H1 (cell line): ENCODE data around the gene C16orf95. TPM values are rescaled to one million over a fixed set of nuclear protein-coding genes. Genes with fewer than 3 reads are reported as not detected.

Experiments
- CTCF ChIA-PET: fragments of 300-600 bp; sonication (Branson Sonifier 250); formaldehyde crosslinking; loops from one replicate; lab custom pipeline; 2021; ENCODE audit not compliant: partially characterized antibody; lab: Charles Lee
- POLR2A ChIA-PET: fragments of 300-600 bp; sonication (Branson Sonifier 250); formaldehyde crosslinking; loops from one replicate; lab custom pipeline; 2021; ENCODE audit warnings: inconsistent platforms; ENCODE audit not compliant: partially characterized antibody; lab: Charles Lee
- DNase-seq, 2 experiments: peaks; one replicate each; pipeline versions ENCODE4 v3.0.0 to v3.0.0-alpha.2; 2010 to 2022; ENCODE audit warnings: low spot score in 2 of 2, low read depth in 1 of 2, mixed read lengths in 1 of 2
- FAIRE-seq: peaks from 2 replicates; lab custom pipeline; 2011; peaks lifted over from hg19 to GRCh38; lab: Jason Lieb, UNC
- H2AFZ ChIP-seq: 2 replicates; pipeline ENCODE4 v1.8.1; 2012; ENCODE audit warnings: low read length, inconsistent platforms
- H2AK5ac ChIP-seq: 2 replicates; pipeline ENCODE4 v1.6.1; 2013; ENCODE audit warnings: low read depth, low read length
- H2BK120ac ChIP-seq: replicated peaks from 2 replicates; pipeline ENCODE3; 2013; ENCODE audit warnings: low read depth, low read length, inconsistent platforms
- H2BK12ac ChIP-seq: 2 replicates; pipeline ENCODE4 v1.6.1; 2013; ENCODE audit warnings: low read depth, low read length
- H2BK15ac ChIP-seq: 2 replicates; pipeline ENCODE4 v1.6.1; 2013; ENCODE audit warnings: low read length
- H2BK20ac ChIP-seq: 2 replicates; pipeline ENCODE4 v1.6.1; 2013; ENCODE audit warnings: low read length
- H2BK5ac ChIP-seq: 2 replicates; pipeline ENCODE4 v1.6.1; 2013; ENCODE audit warnings: low read depth, low read length
- H3K14ac ChIP-seq: 2 replicates; pipeline ENCODE4 v1.6.1; 2013; ENCODE audit warnings: inconsistent platforms; ENCODE audit not compliant: insufficient read length
- H3K18ac ChIP-seq: 2 replicates; pipeline ENCODE4 v1.6.1; 2013; ENCODE audit warnings: low read length; ENCODE audit errors: extremely low read depth
- H3K23ac ChIP-seq: 2 replicates; pipeline ENCODE4 v1.6.1; 2013; ENCODE audit warnings: inconsistent platforms; ENCODE audit not compliant: insufficient read length
- H3K23me2 ChIP-seq: 2 replicates; pipeline ENCODE4 v1.6.1; 2013; ENCODE audit warnings: low read depth, low read length
- H3K27ac ChIP-seq: 2 replicates; pipeline ENCODE4 v1.6.1; 2011; ENCODE audit warnings: low read depth, low read length, inconsistent platforms
- H3K27me3 ChIP-seq, 4 experiments: replicated peaks in 1 of 4; 1 replicate in 1 of 4; 2 replicates in 3 of 4; pipeline versions ENCODE4 v1.6.1 to v1.8.1; 2011 to 2013; ENCODE audit warnings: low read length in 3 of 4, mild to moderate bottlenecking in 3 of 4, inconsistent platforms in 2 of 4, mixed read lengths in 2 of 4, moderate library complexity in 1 of 4; ENCODE audit not compliant: control insufficient read depth in 3 of 4, insufficient read depth in 3 of 4; ENCODE audit errors: extremely low read depth in 1 of 4
- H3K36me3 ChIP-seq, 4 experiments: 2 replicates each; pipeline versions ENCODE4 v1.6.1 to v1.8.1; 2011 to 2013; ENCODE audit warnings: mild to moderate bottlenecking in 4 of 4, low read length in 3 of 4, moderate library complexity in 2 of 4, control low read depth in 1 of 4, inconsistent platforms in 1 of 4; ENCODE audit not compliant: insufficient read depth in 4 of 4, control insufficient read depth in 2 of 4
- H3K4ac ChIP-seq: replicated peaks from 2 replicates; pipeline ENCODE3; 2013; ENCODE audit warnings: low read length, low read depth, mixed read lengths, inconsistent platforms; ENCODE audit not compliant: insufficient read length
- H3K4me1 ChIP-seq, 4 experiments: replicated peaks in 1 of 4; 1 replicate in 1 of 4; 2 replicates in 3 of 4; pipeline versions ENCODE4 v1.6.1 to v1.8.1; 2011 to 2013; ENCODE audit warnings: low read length in 3 of 4, inconsistent platforms in 2 of 4, mixed read lengths in 1 of 4; ENCODE audit not compliant: insufficient read depth in 4 of 4, control insufficient read depth in 3 of 4
- H3K4me2 ChIP-seq, 2 experiments: 2 replicates each; pipeline versions ENCODE4 v1.6.1 to v1.8.1; 2011 to 2013; ENCODE audit warnings: low read depth in 2 of 2, low read length in 2 of 2, control low read depth in 1 of 2, inconsistent platforms in 1 of 2, mild to moderate bottlenecking in 1 of 2; ENCODE audit not compliant: insufficient read depth in 1 of 2
- H3K4me3 ChIP-seq, 4 experiments: fragments of 200-600, 300-600 bp in 1 of 4; sonication (generic), shearing (Covaris generic), sonication (Bioruptor Twin) in 1 of 4; 2 replicates each; pipeline versions ENCODE4 v1.5.1 to v1.8.1; 2011 to 2016; ENCODE audit warnings: low read length in 4 of 4, low read depth in 3 of 4, control low read depth in 2 of 4, inconsistent platforms in 2 of 4, mild to moderate bottlenecking in 2 of 4, mixed read lengths in 1 of 4, moderate library complexity in 1 of 4; ENCODE audit not compliant: insufficient read depth in 2 of 4; ENCODE audit errors: extremely low read depth in 1 of 4
- H3K56ac ChIP-seq: replicated peaks from 2 replicates; pipeline ENCODE3; 2013; ENCODE audit warnings: low read depth, mild to moderate bottlenecking, mixed read lengths, low read length, inconsistent platforms; ENCODE audit not compliant: insufficient read length
- H3K79me1 ChIP-seq: 2 replicates; pipeline ENCODE4 v1.6.1; 2013; ENCODE audit warnings: low read depth, low read length, control low read depth
- H3K79me2 ChIP-seq, 2 experiments: 2 replicates each; pipeline versions ENCODE4 v1.6.1 to v1.8.1; 2012 to 2013; ENCODE audit warnings: low read length in 2 of 2, mild to moderate bottlenecking in 2 of 2, inconsistent platforms in 1 of 2; ENCODE audit not compliant: insufficient read depth in 2 of 2, control insufficient read depth in 1 of 2
- H3K9ac ChIP-seq, 4 experiments: replicated peaks in 1 of 4; 1 replicate in 1 of 4; 2 replicates in 3 of 4; pipeline versions ENCODE4 v1.6.1 to v1.8.1; 2011 to 2013; ENCODE audit warnings: low read depth in 3 of 4, low read length in 3 of 4, control low read depth in 2 of 4, mild to moderate bottlenecking in 2 of 4, moderate library complexity in 2 of 4, inconsistent platforms in 1 of 4; ENCODE audit errors: extremely low read depth in 1 of 4
- H3K9me3 ChIP-seq, 2 experiments: 2 replicates each; pipeline versions ENCODE4 v1.6.1 to v1.8.1; 2012 to 2013; ENCODE audit warnings: mild to moderate bottlenecking in 2 of 2, moderate library complexity in 2 of 2, control low read depth in 1 of 2, inconsistent platforms in 1 of 2, low read depth in 1 of 2, low read length in 1 of 2, mixed read lengths in 1 of 2; ENCODE audit not compliant: insufficient read depth in 2 of 2
- H4K20me1 ChIP-seq, 2 experiments: replicated peaks in 1 of 2; 2 replicates each; pipeline versions ENCODE3 to v1.8.1; 2011 to 2013; ENCODE audit warnings: inconsistent platforms in 2 of 2, low read length in 2 of 2, mild to moderate bottlenecking in 1 of 2; ENCODE audit not compliant: insufficient read depth in 2 of 2, control insufficient read depth in 1 of 2
- H4K5ac ChIP-seq: 2 replicates; pipeline ENCODE4 v1.6.1; 2013; ENCODE audit warnings: low read length, low read depth, mixed read lengths, inconsistent platforms; ENCODE audit not compliant: insufficient read length
- H4K8ac ChIP-seq: 2 replicates; pipeline ENCODE4 v1.8.0; 2013; ENCODE audit warnings: mild to moderate bottlenecking, moderate library complexity, low read length, inconsistent platforms; ENCODE audit not compliant: insufficient read depth; ENCODE audit errors: extremely low read depth
- H4K91ac ChIP-seq: replicated peaks from 2 replicates; pipeline ENCODE3; 2013; ENCODE audit warnings: low read length, mixed read lengths, inconsistent platforms; ENCODE audit not compliant: insufficient read length
- CBX5 ChIP-seq: fragments of 300-800, 300-1000 bp; sonication (generic); IDR thresholded peaks from 2 replicates; pipeline ENCODE4 v1.7.1; 2016; ENCODE audit warnings: antibody characterized with exemption, low read length, low read depth
- CHD2 ChIP-seq: IDR thresholded peaks from 2 replicates; pipeline ENCODE4 v1.6.1; 2012; ENCODE audit warnings: low read length, improper control_type of control experiment
- CTBP2 ChIP-seq: IDR thresholded peaks from 2 replicates; pipeline ENCODE4 v1.7.0; 2011; ENCODE audit warnings: borderline replicate concordance, mild to moderate bottlenecking, moderate library complexity, mixed read lengths, low read length; ENCODE audit not compliant: insufficient read depth, insufficient read length
- NANOG ChIP-seq: IDR thresholded peaks from 2 replicates; pipeline ENCODE4 v1.6.1; 2011; ENCODE audit warnings: low read length, low read depth, mild to moderate bottlenecking, inconsistent platforms; ENCODE audit not compliant: insufficient read depth, poor library complexity, severe bottlenecking
- PHF8 ChIP-seq: fragments of 200-600 bp; sonication (generic); conservative IDR thresholded peaks from 2 replicates; pipeline ENCODE4 v1.7.1; 2012; ENCODE audit warnings: low read depth, mild to moderate bottlenecking, inconsistent platforms, low read length, moderate library complexity
- SUZ12 ChIP-seq: fragments of 200-600 bp; sonication (generic); IDR thresholded peaks from 2 replicates; pipeline ENCODE4 v1.6.1; 2012; ENCODE audit warnings: mild to moderate bottlenecking, inconsistent platforms, low read length, moderate library complexity, mixed read lengths
- TCF12 ChIP-seq: IDR thresholded peaks from 2 replicates; pipeline ENCODE4 v1.6.1; 2011; ENCODE audit warnings: low read depth, mild to moderate bottlenecking, low read length
- WGBS, 2 experiments: shearing (Covaris generic) in 1 of 2; methylation state at CpG; one replicate each; pipeline versions ENCODE4 v1.1.6 to v1.1.7; 2013 to 2015; ENCODE audit warnings: low lambda C conversion rate in 2 of 2, mixed read lengths in 2 of 2, inconsistent platforms in 1 of 2, low coverage in 1 of 2, missing lambda C conversion rate in 1 of 2; ENCODE audit not compliant: insufficient replicate concordance in 2 of 2, insufficient coverage in 1 of 2, insufficient read length in 1 of 2; ENCODE audit errors: extremely low coverage in 1 of 2, missing lambda C conversion rate in 1 of 2; 5-methylcytosine and 5-hydroxymethylcytosine counted together
- polyA plus RNA-seq, 7 experiments: library from polyadenylated mRNA; depleted of rRNA in 3 of 7; stranded (reverse) in 5 of 7; unstranded in 2 of 7; fragments of >200 nt in 5 of 7; fragments of 200-250 nt in 2 of 7; gene quantifications; 1 replicate in 5 of 7; 2 replicates in 1 of 7; 4 replicates in 1 of 7; pipeline versions ENCODE4 v1.2.1 to v1.2.3, GENCODE V29; 2011 to 2013; ENCODE audit warnings: missing spikeins in 2 of 7, mixed read lengths in 2 of 7
- total RNA-seq: library from RNA; stranded (reverse); fragmentation: NEBNext Ultra II Directional; extraction: Animal tissue kit (Norgen Biotek cat#: 25700); gene quantifications from 2 replicates; pipeline ENCODE4 v1.2.1, GENCODE V29; 2021

The C16orf95 gene
- total and polyA plus RNA-seq, 2 of the 8 experiments (the other 6 are each of a cell fraction or from before 2014, with no cell fraction given), result 5.0 to 5.4 TPM

DNA sequence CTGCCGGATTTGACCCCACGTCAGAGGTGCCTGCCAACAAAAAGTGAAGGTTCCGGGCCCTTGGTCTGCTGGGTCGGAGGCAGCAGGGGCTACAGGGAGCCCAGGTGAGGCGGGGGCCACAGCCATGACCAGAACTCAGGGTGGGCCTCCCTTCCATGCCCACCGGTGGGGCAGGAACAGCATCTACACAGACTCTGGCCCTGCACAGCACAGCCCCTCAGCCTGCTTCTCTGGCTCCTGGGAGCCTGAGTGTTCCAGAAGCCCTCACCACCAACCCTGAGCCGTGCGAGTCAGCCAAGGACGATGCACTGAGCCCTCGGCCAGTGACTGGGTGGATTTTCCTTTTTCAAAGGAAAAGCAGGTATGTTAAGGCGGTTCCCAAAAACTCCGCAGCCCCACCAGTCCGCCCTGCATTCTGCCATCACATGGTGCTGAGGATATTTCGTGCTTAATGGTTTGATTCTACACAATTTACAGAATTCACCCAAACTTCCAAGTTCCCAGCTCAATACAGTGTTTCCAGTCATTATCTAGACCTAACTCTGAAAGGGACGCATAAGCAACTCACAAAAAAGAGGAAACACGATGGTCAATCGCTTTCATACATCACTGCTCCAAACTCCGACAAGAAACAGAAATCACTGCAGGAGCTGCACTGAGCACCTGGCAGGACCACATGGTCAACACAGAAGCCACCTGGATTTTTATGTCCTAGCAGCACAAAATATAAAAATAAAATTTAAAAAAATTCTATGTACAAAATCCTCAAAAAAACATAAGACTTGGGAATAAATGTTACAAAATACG is 19.4 kb upstream of the C16orf95 start:
- peaks cover 0 to 11% (median 3%) of the 10 kb centered on the region in 4 experiments; a peak in 1 of 8 replicates for H3K36me3 ChIP-seq
- TF ChIP-seq PHF8 (no peak), CHD2 (no peak), NANOG (no peak), CTBP2 (no peak), TCF12 (no peak), CBX5 (no peak), SUZ12 (no peak)

More for the DNA sequence above, 19.4 kb upstream of the C16orf95 start:
- Histone ChIP-seq H2BK20ac (no peak overlapping the region), H3K4ac (no peak overlapping the region), H3K9ac (no peak overlapping the region), H3K4me2 (no peak overlapping the region), H2BK12ac (no peak overlapping the region), H3K27me3 (no peaks in the 10 kb centered on the region), H3K27ac (no peak overlapping the region), H4K91ac (no peak overlapping the region), H3K4me3 (no peak overlapping the region), H3K4me1 (no peaks in the 10 kb centered on the region), H3K23ac (no peak overlapping the region), H3K79me1 (0 out of 2 replicates have a peak, but pooled peaks cover 2% of the 10 kb centered on the region), H2AK5ac (no peak overlapping the region), H3K9me3 (no peaks in the 10 kb centered on the region), H3K18ac (no peak overlapping the region), H4K5ac (no peak overlapping the region), H3K79me2 (no peaks in the 10 kb centered on the region), H2AFZ (no peak overlapping the region), H2BK120ac (no peak overlapping the region), H2BK5ac (no peak overlapping the region), H2BK15ac (no peak overlapping the region), H3K56ac (no peak overlapping the region), H4K20me1 (peaks cover 3 to 5% of the 10 kb centered on the region in 2 experiments), H3K23me2 (0 out of 2 replicates have a peak, but pooled peaks cover 2% of the 10 kb centered on the region), H3K14ac (no peak overlapping the region), H4K8ac (no peak overlapping the region)
- no peak for FAIRE-seq
- CTCF ChIA-PET, result interaction anchor here (0.9 to 1.8 kb wide), 2 partner anchors 10 to 21 kb away, joined by 3 to 4 read pairs; no protein-coding TSS in a partner anchor
- POLR2A ChIA-PET, result no interaction called here
- 88% methylated on average over 18 of the region's 19 CpGs; no CpG with 5 or more reads in 1 of the 2 experiments for WGBS, 2 experiments
- DNase-seq, result no peak
